ENCODE measurements around the gene FAM221A.
"Not testable (repeated sequence)": the region's sequence is repeated elsewhere in the genome, so short reads cannot be mapped to it uniquely, and the experiment has no call there.

Gene FAM221A

GRCh38 chr7:23679898-23680413 lies at the start of gene FAM221A:
FAM221A (plus strand) TSS chr7:23680199; CDS start chr7:23680219, 20 bp downstream.
- peak; percentile 32 for DNase-seq (ENCODE audit: low read depth)

GRCh38 chr7:23633417-23633816 lies 46.6 kb upstream of the FAM221A start:
- DNase-seq (ENCODE audit: low read depth) = no peak

GRCh38 chr7:23645822-23646221 lies 34.2 kb upstream of the FAM221A start:
- DNase-seq (ENCODE audit: low read depth) = no peak

- no peak for DNase-seq (ENCODE audit: low read depth)
Measured at GRCh38 chr7:23653942-23654341, 26.1 kb upstream of the FAM221A start.

GRCh38 chr7:23654508-23654907 lies 25.5 kb upstream of the FAM221A start:
- peak; percentile 4 for DNase-seq (ENCODE audit: low read depth)

- DNase-seq (ENCODE audit: low read depth) = no peak
Measured at GRCh38 chr7:23655433-23655832, 24.6 kb upstream of the FAM221A start.

- DNase-seq (ENCODE audit: low read depth) = no peak
Measured at GRCh38 chr7:23658831-23659427, 21.1 kb upstream of the FAM221A start.

GRCh38 chr7:23661385-23661784 lies 18.6 kb upstream of the FAM221A start:
- no peak for DNase-seq (ENCODE audit: low read depth)

- DNase-seq (ENCODE audit: low read depth) = no peak
Measured at GRCh38 chr7:23662124-23662983, 17.6 kb upstream of the FAM221A start.

GRCh38 chr7:23662984-23663313 lies 17.1 kb upstream of the FAM221A start:
- no peak for DNase-seq (ENCODE audit: low read depth)

- no peak for DNase-seq (ENCODE audit: low read depth)
Measured at GRCh38 chr7:23664122-23664521, 15.9 kb upstream of the FAM221A start.

GRCh38 chr7:23672033-23672432 lies 8.0 kb upstream of the FAM221A start:
- DNase-seq (ENCODE audit: low read depth) = no peak

GRCh38 chr7:23680414-23681405 lies 711 bp downstream of the FAM221A start:
- peak; percentile 30 for DNase-seq (ENCODE audit: low read depth)

- DNase-seq (ENCODE audit: low read depth) = not testable (repeated sequence)
Measured at GRCh38 chr7:23684041-23684440, 4.0 kb downstream of the FAM221A start.

GRCh38 chr7:23685731-23686130 lies 5.7 kb downstream of the FAM221A start:
- no peak for DNase-seq (ENCODE audit: low read depth)

GRCh38 chr7:23687011-23687410 lies 7.0 kb downstream of the FAM221A start:
- DNase-seq (ENCODE audit: low read depth) = no peak

- DNase-seq (ENCODE audit: low read depth) = no peak
Measured at GRCh38 chr7:23689165-23689564, 9.2 kb downstream of the FAM221A start.

- DNase-seq (ENCODE audit: low read depth) = no peak
Measured at GRCh38 chr7:23691320-23691719, 11.3 kb downstream of the FAM221A start.

GRCh38 chr7:23693224-23693623 lies 13.2 kb downstream of the FAM221A start:
- no peak for DNase-seq (ENCODE audit: low read depth)

GRCh38 chr7:23696916-23697441 lies 17.0 kb downstream of the FAM221A start:
- DNase-seq (ENCODE audit: low read depth) = no peak

- DNase-seq (ENCODE audit: low read depth) = no peak
Measured at GRCh38 chr7:23698822-23699221, 18.8 kb downstream of the FAM221A start.

- DNase-seq (ENCODE audit: low read depth) = no peak
Measured at GRCh38 chr7:23700046-23700445, 20.0 kb downstream of the FAM221A start.
